Activated T-helper 1 cell treated with anti-CD3 and anti-CD28 coated beads, Interleukin-12 subunit alpha, Interleukin-12 subunit beta, Interleukin-2, Interleukin-4 antibody, amounts not matched to agents 30 ng/mL and 10 ng/mL and 1 ng/mL, durations not matched to agents 14 hours and 24 hours and 36 hours (primary cell): ENCODE results near the gene DIPK1A. TPM values are rescaled to one million over a fixed set of nuclear protein-coding genes. Genes with fewer than 3 reads are reported as not detected.

Experiments used
- DNase-seq: peaks from one replicate; pipeline ENCODE4 v3.0.0; 2021; ENCODE audit warnings: low spot score
- H3K27ac Mint-ChIP-seq: one replicate; pipeline ENCODE4 v1.8.0; 2021; ENCODE audit warnings: mild to moderate bottlenecking, mixed read lengths
- H3K27me3 Mint-ChIP-seq: one replicate; pipeline ENCODE4 v1.8.0; 2022; ENCODE audit warnings: mild to moderate bottlenecking, moderate library complexity, mixed read lengths; ENCODE audit not compliant: insufficient read depth
- H3K36me3 Mint-ChIP-seq: one replicate; pipeline ENCODE4 v1.8.0; 2021; ENCODE audit warnings: low read depth, mixed read lengths
- H3K4me1 Mint-ChIP-seq: one replicate; pipeline ENCODE4 v1.8.0; 2021; ENCODE audit warnings: low read depth, mixed read lengths
- H3K4me3 Mint-ChIP-seq: one replicate; pipeline ENCODE4 v1.8.0; 2021; ENCODE audit warnings: mild to moderate bottlenecking, moderate library complexity, mixed read lengths
- H3K9me3 Mint-ChIP-seq: one replicate; pipeline ENCODE4 v1.8.0; 2021; ENCODE audit warnings: mixed read lengths
- intact Hi-C: fragments of 100-400 bp; cut with micrococcal nuclease; formaldehyde crosslinking; loops from one replicate; pipeline ENCODE4 v1.15.1; 2024
- total RNA-seq: library from RNA; stranded (reverse); gene quantifications from 2 replicates; pipeline ENCODE4 v1.2.3, GENCODE V29; 2022

DIPK1A gene
- total RNA-seq, 1 donor from 2014 or later: 20.8 TPM

DNA sequence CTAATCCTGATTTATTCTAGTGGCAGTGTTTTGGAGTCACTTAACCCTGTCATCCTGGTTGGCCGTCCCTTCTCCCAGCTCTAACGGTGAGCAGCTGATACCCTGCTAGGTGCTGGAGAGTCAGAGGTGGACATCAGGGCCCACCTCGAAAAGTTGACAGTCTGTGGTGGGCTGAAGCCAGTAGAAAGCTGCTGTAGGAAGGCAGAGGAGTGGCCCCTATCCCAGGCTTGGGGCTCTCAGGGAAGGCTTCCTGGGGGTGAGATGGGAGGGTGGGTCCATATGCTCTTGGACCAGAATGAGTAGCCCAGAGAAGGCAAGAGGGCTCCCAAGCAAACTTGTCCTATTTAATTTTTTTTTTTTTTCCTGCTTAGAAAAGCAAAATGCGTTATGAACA lies 129.9 kb downstream of the DIPK1A start:
- Mint-ChIP-seq H3K4me1 (peaks cover 29% of the 10 kb centered on the region), H3K27me3 (peaks cover 2% of the 10 kb centered on the region), H3K36me3 (peaks cover 42% of the 10 kb centered on the region), H3K9me3 (no peaks in the 10 kb centered on the region), H3K4me3 (peak overlapping the region; percentile 96), H3K27ac (peak overlapping the region; percentile 34)
- intact Hi-C loops: loop anchor here (1.0 to 10.0 kb wide), 8 partner anchors 28 to 1043 kb away; partner anchors contain the start of genes DNTTIP2, DR1, GFI1 and MTF2
- no peak for DNase-seq

DNA sequence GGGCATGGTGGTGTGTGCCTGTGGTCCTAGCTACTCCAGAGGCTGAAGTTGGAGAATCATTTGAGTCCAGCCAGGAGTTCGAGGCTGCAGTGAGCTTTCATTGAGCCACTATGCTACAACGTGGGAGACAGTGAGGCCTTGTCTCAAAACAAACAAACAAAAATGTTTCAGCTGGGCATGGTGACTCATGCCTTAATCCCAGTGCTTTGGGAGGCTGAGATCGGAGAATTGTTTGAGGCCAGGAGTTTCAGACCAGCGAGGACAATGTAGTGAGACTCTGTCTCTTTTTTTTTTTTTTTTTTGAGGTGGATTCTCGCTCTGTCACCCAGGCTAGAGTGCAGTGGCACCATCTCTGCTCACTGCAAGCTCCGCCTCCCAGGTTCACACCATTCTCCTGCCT lies 134.5 kb downstream of the DIPK1A start:
- Mint-ChIP-seq H3K36me3 (no peaks in the 10 kb centered on the region), H3K4me1 (no peaks in the 10 kb centered on the region), H3K4me3 (no peak overlapping the region), H3K9me3 (no peaks in the 10 kb centered on the region), H3K27ac (no peak overlapping the region), H3K27me3 (peaks cover 6% of the 10 kb centered on the region)
- intact Hi-C loops: no loop called here
- DNase-seq: no peak

DNA sequence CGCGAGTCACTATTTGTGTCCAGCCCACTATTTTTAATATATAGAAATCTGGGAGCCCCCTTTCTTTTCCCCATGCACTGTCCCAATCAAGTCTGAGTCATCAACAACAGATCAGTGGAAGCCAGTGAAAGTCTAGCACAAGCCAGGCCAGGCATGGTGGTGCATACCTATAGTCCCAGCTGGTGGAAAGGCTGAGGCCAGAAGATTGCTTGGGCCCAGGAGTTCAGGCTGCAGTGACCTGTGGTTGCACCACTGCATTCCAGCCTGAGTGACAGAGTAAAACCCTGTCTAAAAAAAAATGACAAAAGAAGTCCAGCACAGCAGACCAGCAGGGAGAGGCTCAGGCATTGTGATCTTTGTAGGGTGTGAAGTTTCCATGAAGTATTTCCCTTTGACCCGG lies 138.4 kb downstream of the DIPK1A start:
- intact Hi-C loops: no loop called here
- H3K27ac Mint-ChIP-seq: no peak overlapping the region
- H3K36me3 Mint-ChIP-seq: no peaks in the 10 kb centered on the region
- H3K9me3 Mint-ChIP-seq: no peaks in the 10 kb centered on the region
- no peaks in the 10 kb centered on the region for H3K4me1 Mint-ChIP-seq
- no peak for DNase-seq
- H3K27me3 Mint-ChIP-seq: peaks cover 12% of the 10 kb centered on the region
- no peak overlapping the region for H3K4me3 Mint-ChIP-seq

DNA sequence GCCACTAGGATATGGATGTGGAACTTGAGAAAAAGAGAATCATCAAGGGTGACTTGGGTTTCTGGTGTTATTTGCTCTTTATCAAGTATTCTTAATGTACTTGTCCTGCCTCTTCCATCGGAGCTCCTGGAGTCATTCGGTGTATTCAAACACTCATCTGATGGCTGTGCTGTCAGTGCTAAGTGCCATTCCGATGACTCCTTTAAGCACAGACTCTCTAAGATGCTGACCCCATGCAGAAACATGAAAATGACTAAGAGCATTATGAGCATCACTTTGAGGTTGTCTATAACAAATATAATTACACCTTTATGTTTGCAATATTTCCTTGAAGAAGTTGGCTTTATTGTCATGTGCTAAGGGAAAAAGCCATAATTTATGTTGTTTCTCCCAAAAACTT lies 140.7 kb downstream of the DIPK1A start:
- peaks cover 19% of the 10 kb centered on the region for H3K27me3 Mint-ChIP-seq
- H3K27ac Mint-ChIP-seq: no peak overlapping the region
- H3K36me3 Mint-ChIP-seq: no peaks in the 10 kb centered on the region
- H3K4me3 Mint-ChIP-seq: no peak overlapping the region
- H3K4me1 Mint-ChIP-seq: no peaks in the 10 kb centered on the region
- intact Hi-C loops: no loop called here
- no peaks in the 10 kb centered on the region for H3K9me3 Mint-ChIP-seq
- no peak for DNase-seq

DNA sequence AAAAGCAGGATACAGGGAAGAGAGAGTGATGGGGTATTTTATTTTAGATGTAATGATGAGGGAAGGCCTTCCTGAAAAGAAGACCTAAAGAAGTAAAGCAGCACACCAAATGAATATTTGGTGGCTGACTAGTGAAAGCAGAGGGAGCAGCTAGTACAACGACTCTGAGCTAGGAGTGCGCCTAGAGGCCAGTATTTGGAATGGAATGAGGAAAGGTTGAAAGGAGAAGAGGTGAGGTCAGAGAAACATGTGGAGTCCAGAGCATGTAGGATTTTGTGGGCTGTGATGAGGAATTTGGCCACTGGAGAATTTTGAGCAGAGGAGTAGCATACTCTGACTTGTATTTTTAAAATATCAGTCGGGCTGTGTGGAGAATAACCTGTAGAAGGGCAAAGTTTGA lies 141.2 kb downstream of the DIPK1A start:
- Mint-ChIP-seq H3K4me1 (no peaks in the 10 kb centered on the region), H3K36me3 (no peaks in the 10 kb centered on the region), H3K27ac (no peak overlapping the region), H3K27me3 (peaks cover 22% of the 10 kb centered on the region), H3K9me3 (no peaks in the 10 kb centered on the region), H3K4me3 (no peak overlapping the region)
- intact Hi-C loops: no loop called here
- no peak for DNase-seq

DNA sequence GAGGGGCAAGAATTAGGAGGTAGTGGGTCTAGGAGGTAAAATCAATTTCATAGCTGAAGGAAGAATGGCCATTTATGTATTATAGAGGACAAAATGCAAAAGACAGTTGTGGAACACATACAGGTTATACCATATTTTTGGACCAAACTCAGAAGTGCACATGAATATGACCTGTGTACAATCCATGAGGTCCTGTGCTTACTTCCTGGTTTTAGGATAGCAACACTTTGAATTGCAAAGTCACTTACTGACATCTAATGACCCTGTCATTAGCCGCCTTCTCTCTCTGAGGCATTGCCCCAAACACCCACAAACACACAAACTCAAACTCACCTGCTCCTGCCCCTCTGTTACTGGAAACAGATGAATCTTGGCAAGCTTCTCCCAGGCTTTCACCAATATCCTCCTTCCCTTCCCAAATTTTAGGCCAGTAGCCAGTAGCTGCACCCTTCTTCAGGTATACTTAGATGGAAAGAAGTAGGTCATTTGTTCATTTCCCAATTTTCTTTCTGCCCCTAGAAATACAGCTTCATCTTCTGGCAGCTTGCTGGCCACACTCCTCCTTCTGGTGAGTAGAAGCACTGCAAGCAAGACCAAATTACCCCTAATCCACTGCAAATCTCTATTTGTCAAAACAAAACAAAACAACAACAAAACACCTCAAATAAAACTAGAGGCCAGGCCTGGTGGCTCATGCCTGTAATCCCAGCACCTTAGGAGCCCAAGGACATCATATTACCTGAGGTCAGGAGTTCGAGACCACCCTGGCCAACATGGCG lies 143.1 kb downstream of the DIPK1A start:
- DNase-seq: no peak
- intact Hi-C loops: loop anchor here (1.0 kb wide), 2 partner anchors 69 to 821 kb away; no protein-coding TSS in a partner anchor
- Mint-ChIP-seq H3K9me3 (no peaks in the 10 kb centered on the region), H3K36me3 (no peaks in the 10 kb centered on the region), H3K4me3 (no peak overlapping the region), H3K27me3 (peaks cover 23% of the 10 kb centered on the region), H3K4me1 (no peaks in the 10 kb centered on the region), H3K27ac (no peak overlapping the region)

DNA sequence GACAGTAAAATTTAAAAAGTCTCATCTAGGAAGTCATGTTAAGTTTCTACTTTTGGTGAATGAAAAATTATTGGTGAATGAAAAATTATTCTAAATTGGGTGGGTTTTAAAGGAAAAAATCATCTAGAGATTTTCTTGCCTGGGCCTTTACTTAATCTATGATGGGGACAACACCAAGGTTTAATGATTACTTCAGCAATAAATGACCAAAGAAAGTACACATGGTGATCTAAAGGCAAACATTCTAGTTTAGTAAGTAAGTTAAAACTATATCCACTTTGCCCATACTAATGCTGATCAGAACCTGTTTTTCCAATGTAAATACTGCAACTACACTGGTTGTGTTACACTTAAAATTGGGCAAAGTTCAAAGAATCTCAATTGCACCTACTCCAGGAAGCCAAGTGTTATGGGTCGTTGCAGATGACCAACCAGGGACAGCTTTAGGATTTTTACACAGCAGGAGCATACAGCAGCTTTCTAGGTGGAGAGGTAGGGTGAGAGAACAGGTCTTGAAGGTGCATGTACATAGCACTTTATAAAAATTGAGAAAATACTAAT lies 144.0 kb downstream of the DIPK1A start:
- intact Hi-C loops: no loop called here
- H3K27me3 Mint-ChIP-seq: peaks cover 25% of the 10 kb centered on the region
- H3K9me3 Mint-ChIP-seq: no peaks in the 10 kb centered on the region
- no peak overlapping the region for H3K4me3 Mint-ChIP-seq
- no peaks in the 10 kb centered on the region for H3K4me1 Mint-ChIP-seq
- no peak for DNase-seq
- H3K27ac Mint-ChIP-seq: no peak overlapping the region
- H3K36me3 Mint-ChIP-seq: no peaks in the 10 kb centered on the region

DNA sequence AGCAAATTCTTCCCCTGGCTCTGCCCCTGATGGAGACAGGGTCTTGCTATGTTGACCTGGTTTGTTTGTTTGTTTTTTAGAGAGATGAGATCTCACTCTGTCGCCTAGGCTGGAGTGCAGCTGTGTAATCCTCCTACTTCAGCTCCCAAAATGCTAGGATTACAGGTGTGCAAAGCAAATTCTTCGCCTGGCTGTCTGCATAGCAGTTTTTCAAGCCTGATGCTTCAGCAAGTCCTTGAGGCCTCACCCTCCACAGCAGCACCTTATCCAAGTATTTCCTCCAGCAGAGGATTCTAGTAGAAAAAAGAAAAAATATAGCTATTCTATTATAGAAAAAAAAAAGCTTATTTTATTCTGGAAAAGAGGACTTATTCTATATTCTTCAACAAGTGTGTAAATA lies 144.5 kb downstream of the DIPK1A start:
- no peak for DNase-seq
- Mint-ChIP-seq H3K36me3 (no peaks in the 10 kb centered on the region), H3K4me3 (no peak overlapping the region), H3K27ac (no peak overlapping the region), H3K9me3 (no peaks in the 10 kb centered on the region), H3K27me3 (peaks cover 25% of the 10 kb centered on the region), H3K4me1 (no peaks in the 10 kb centered on the region)
- intact Hi-C loops: no loop called here

DNA sequence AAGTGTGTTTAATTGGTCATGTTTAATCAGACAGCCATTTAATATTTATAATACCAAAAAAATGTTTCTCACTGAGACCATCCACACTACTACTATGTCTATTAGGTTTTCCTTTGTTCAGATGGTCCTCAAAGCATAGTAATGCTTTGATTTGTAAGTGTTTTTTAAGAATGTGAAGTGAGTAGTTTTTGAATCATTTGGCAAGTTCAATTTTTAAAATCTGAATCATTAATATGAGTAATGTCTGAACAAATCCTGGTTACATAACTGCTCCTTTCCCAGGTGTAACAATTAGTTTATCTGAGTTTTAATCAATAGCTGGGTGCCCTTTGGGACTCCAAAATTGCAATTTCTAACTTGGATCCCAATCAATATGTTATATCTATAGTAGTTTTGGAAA lies 152.9 kb downstream of the DIPK1A start:
- Mint-ChIP-seq H3K4me3 (no peak overlapping the region), H3K9me3 (no peaks in the 10 kb centered on the region), H3K27me3 (peaks cover 24% of the 10 kb centered on the region), H3K36me3 (no peaks in the 10 kb centered on the region), H3K27ac (no peak overlapping the region), H3K4me1 (no peaks in the 10 kb centered on the region)
- no peak for DNase-seq
- intact Hi-C loops: no loop called here

DNA sequence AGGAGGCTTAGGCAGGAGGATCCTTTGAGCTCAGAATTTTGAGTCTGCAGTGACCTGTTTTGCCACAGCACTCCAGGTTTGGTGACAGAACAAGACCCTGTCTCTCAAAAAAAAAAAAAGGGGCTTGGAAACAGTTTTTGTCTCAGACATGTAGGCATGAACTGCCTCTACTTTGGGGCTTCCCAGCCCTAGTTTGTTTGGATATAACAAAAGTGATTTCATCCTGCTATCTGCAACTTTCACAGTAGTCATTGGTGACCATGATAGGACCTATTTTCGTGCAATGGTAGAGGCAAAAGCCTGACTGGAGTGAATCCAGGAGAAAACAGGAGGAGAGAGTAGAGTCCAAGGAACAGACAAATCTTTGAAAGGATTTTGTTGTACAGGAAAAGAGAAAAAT lies 156.0 kb downstream of the DIPK1A start:
- no peak overlapping the region for H3K4me3 Mint-ChIP-seq
- intact Hi-C loops: no loop called here

DNA sequence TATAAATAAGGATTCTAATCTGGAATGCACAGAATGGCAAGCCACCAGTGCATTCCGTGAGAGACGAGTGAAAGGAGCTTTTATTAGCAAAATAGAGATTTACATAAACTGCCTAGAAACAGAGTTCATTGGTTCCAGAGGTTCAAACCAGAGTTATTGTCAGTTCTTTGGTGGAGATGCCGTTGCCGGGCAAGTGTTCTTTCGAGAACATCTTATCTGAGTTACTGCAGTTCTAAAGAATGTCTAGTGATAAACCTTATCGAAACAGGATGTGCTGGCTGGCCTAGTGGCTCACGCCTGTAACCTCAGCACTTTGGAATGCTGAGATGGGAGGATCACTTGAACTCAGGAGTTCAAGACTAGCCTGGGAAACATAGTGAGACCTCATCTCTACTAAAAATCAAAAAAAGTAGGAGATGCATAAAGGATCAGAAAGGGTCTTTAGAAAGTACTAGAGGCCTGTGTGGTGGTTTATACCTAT lies 156.5 kb downstream of the DIPK1A start:
- Mint-ChIP-seq H3K4me1 (no peaks in the 10 kb centered on the region), H3K27me3 (peaks cover 25% of the 10 kb centered on the region), H3K27ac (no peak overlapping the region), H3K9me3 (no peaks in the 10 kb centered on the region), H3K4me3 (no peak overlapping the region), H3K36me3 (peaks cover 1% of the 10 kb centered on the region)
- intact Hi-C loops: no loop called here
- DNase-seq: no peak

More for the DNA sequence above, 156.0 kb downstream of the DIPK1A start:
- no peak for DNase-seq
- no peaks in the 10 kb centered on the region for H3K4me1 Mint-ChIP-seq
- H3K9me3 Mint-ChIP-seq: no peaks in the 10 kb centered on the region
- peaks cover 25% of the 10 kb centered on the region for H3K27me3 Mint-ChIP-seq
- H3K27ac Mint-ChIP-seq: no peak overlapping the region
- peaks cover 1% of the 10 kb centered on the region for H3K36me3 Mint-ChIP-seq

DNA sequence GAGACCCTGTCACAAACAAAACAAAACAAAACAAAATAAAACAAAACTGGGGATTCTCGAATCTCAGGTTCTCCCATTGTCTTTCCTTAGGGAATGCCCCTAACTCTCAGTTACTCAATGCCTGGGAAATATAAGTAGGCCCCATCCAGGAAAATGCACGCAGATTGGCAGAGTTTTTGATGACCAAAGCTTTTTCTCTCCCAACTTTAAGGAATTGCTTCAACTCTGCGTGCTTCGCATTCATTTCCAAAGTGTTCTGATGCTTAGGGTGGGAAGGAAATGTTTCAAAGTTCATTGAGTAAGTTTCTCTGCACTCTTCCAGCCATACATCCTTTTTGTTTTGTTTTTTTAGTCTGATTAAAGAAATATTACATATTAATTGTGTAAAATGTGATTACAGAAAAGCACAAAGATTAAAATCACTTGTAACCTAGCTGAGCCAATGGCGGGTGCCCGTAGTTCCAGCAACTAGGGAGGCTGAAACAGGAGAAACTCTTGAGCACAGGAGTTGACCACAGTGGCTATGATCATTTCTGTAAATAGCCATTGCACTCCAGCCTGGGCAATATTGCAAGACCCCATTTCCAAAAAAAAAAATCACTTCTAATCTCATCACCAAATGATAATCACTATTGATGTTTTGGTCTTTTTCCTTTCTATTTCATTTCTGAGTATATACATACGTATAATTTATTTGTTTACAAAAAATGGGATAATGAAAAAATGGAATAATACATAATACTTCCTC lies 157.9 kb downstream of the DIPK1A start:
- no peak for DNase-seq
- intact Hi-C loops: no loop called here
- Mint-ChIP-seq H3K4me1 (no peaks in the 10 kb centered on the region), H3K9me3 (no peaks in the 10 kb centered on the region), H3K27ac (no peak overlapping the region), H3K27me3 (peaks cover 22% of the 10 kb centered on the region), H3K36me3 (peaks cover 1% of the 10 kb centered on the region), H3K4me3 (no peak overlapping the region)

DNA sequence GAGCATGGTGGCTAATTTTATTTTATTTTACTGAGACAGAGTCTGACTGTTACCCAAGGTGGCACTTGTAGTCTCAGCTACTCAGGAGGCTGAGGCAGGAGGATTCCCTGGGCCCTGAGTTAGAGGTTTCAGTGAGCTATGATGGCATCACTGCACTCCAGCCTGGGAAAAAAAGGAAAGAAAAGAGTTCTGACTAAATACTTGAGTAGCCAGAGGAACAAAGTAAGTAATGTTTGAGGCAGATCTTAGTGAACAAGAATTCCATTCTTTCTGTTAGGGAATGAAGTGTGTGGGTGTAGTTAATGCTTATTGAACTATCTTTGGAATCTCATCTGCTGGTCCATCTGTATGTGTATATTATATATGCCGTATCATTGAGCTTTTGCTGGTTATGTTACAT lies 163.3 kb downstream of the DIPK1A start:
- no peaks in the 10 kb centered on the region for H3K4me1 Mint-ChIP-seq
- peaks cover 36% of the 10 kb centered on the region for H3K27me3 Mint-ChIP-seq
- no peak overlapping the region for H3K27ac Mint-ChIP-seq
- no peak for DNase-seq
- no peak overlapping the region for H3K4me3 Mint-ChIP-seq
- H3K9me3 Mint-ChIP-seq: no peaks in the 10 kb centered on the region
- intact Hi-C loops: no loop called here
- peaks cover 1% of the 10 kb centered on the region for H3K36me3 Mint-ChIP-seq
